Left lung (tissue), 10 donors: ENCODE results near the gene MYO15B. TPM values are rescaled to one million over a fixed set of nuclear protein-coding genes. Genes with fewer than 3 reads are reported as not detected.

ENCODE experiments used
- ATAC-seq: fragments of 200-7000 bp; cut with Tn5 transposase; one replicate; pipeline ENCODE4 v1.9.1; 2020; ENCODE audit warnings: moderate library complexity
- DNase-seq, 4 donors: peaks; one replicate each; pipeline ENCODE4 v3.0.0-alpha.2; 2013 to 2020
- H3K27ac ChIP-seq, 2 donors: fragments of 200-600 bp; sonication (generic) in 1 of 2; one replicate each; pipeline versions ENCODE4 v1.5.0 to v1.8.0; 2020 to 2021
- H3K27me3 ChIP-seq, 2 donors: fragments of 200-600 bp; sonication (generic) in 1 of 2; one replicate each; pipeline versions ENCODE4 v1.5.0 to v1.8.0; 2020 to 2021
- H3K36me3 ChIP-seq, 2 donors: fragments of 200-600 bp; sonication (generic) in 1 of 2; one replicate each; pipeline versions ENCODE4 v1.5.0 to v1.8.0; 2020 to 2021
- H3K4me1 ChIP-seq, 2 donors: fragments of 200-600 bp; one replicate each; pipeline ENCODE4 v1.8.0; 2021
- H3K4me3 ChIP-seq, 2 donors: fragments of 200-600 bp; sonication (generic) in 1 of 2; one replicate each; pipeline versions ENCODE4 v1.5.0 to v1.8.0; 2020 to 2021; ENCODE audit warnings: mild to moderate bottlenecking in 1 of 2
- H3K9me3 ChIP-seq, 2 donors: fragments of 200-600 bp; sonication (generic) in 1 of 2; one replicate each; pipeline versions ENCODE4 v1.5.0 to v1.8.0; 2020 to 2021
- intact Hi-C, 2 donors: fragments of 100-400 bp; cut with DNase I; formaldehyde crosslinking; loops; one replicate each; pipeline versions ENCODE4 v1.11.2 to v1.14.2; 2022
- polyA plus RNA-seq, 6 donors: library from polyadenylated mRNA; unstranded; fragments of 120-200 nt; gene quantifications; one replicate each; pipeline ENCODE4 v1.2.1, GENCODE V29; 2013; ENCODE audit not compliant: insufficient read length in 6 of 6
- total RNA-seq, 2 donors: library from RNA; stranded (reverse); fragmentation: NEBNext Ultra II Directional; extraction: Animal tissue kit (Norgen Biotek cat#: 25700); gene quantifications; one replicate each; pipeline ENCODE4 v1.2.1, GENCODE V29; 2021
- TF ChIP-seq, protein P1 (sequence below), 2 donors: fragments of 200-600 bp; sonication (generic) in 1 of 2; IDR thresholded peaks; one replicate each; pipeline versions ENCODE4 v1.5.0 to v1.8.0; 2021; ENCODE audit warnings: antibody characterized with exemption in 2 of 2
- donor health status: DM: no; HTN: yes; CAD: no.
- donor health status: DM: no; HTN: no; CAD: no.

Gene MYO15B
- total and polyA plus RNA-seq, 8 donors, result 125 to 350 (median 227) TPM

DNA sequence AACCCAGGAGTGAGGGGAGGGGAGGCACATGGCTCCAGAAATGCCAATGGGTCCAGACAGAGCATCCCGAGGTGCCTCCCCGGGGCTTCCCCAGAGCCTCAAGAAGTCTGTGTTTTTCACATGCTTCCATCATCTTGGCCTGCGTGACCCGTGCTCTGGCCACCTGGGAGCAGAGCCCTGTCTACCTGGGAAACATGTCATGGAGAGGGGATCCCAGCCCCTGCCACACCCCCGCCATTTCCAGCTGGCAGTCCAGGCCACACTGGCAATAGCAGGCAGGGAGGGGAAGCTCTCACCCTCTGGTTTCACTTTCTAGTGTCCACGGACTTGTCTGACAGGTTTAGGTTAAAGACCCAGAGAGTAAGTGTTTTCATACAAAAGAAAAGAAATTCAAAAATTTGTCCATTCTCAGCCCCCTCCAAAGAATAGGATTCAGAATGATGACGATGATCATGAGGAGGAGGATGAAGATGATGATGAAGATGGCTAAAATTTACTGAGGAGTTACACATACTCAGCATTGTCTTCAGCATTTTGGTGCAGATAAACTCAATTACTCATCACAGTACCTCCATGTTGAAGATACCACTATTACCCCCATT, 54.7 kb downstream of the MYO15B start:
- Histone ChIP-seq H3K36me3 (no peaks in the 10 kb centered on the region), H3K4me3 (no peak overlapping the region), H3K27me3 (no peaks in the 10 kb centered on the region), H3K27ac (peak overlapping the region; percentile 45 to 65), H3K4me1 (peaks cover 3 to 22% of the 10 kb centered on the region in 2 donors), H3K9me3 (no peaks in the 10 kb centered on the region)
- ATAC-seq, result peak; percentile 25
- intact Hi-C loops, result no loop called here
- DNase-seq, result peak in 2 of 4 donors; percentile 55 to 68
- TF ChIP-seq, protein P1, sequence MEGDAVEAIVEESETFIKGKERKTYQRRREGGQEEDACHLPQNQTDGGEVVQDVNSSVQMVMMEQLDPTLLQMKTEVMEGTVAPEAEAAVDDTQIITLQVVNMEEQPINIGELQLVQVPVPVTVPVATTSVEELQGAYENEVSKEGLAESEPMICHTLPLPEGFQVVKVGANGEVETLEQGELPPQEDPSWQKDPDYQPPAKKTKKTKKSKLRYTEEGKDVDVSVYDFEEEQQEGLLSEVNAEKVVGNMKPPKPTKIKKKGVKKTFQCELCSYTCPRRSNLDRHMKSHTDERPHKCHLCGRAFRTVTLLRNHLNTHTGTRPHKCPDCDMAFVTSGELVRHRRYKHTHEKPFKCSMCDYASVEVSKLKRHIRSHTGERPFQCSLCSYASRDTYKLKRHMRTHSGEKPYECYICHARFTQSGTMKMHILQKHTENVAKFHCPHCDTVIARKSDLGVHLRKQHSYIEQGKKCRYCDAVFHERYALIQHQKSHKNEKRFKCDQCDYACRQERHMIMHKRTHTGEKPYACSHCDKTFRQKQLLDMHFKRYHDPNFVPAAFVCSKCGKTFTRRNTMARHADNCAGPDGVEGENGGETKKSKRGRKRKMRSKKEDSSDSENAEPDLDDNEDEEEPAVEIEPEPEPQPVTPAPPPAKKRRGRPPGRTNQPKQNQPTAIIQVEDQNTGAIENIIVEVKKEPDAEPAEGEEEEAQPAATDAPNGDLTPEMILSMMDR (IDR thresholded peaks at IDR 0.05), result no peak

DNA sequence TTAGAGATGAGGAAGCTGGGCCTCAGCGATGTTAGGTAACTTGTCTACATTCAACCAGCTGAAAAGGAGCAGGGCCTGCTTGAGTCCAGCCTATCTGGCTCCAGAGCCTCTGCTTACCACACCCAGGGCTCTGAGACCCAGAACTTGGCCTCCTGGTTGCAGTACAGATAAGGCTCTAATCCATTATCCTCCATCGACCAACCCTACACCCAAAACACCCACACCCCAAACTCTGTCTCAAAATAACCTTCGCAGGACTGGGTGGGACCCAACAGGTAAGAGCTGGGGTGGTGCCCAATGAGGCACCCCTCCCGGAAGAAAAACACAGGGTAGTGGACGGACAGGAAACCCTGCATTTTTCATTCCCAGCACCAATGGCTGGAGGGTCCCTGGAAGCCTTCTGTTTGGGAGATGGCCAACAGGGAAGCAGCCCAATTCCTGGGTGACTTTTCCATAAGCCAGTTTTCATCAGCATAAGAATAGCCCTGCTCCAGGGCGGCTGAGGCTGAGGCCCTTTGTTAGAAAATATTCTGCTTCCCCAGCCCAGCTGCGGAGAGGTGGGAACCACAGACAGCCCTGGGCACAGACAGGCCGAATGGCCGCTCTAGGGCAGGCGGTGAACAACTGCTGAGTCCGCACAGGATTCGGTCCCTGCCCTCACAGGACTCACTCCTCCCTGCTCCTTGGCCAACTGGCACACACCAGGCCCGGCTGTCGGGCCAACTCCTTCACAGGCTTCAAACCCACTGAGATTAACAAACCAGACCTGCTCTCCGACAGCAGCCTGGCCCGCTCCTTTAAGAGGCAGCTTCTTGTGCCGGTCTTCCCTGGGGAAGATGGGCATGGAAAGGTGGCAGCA, 55.4 kb downstream of the MYO15B start:
- Histone ChIP-seq H3K36me3 (peaks cover 0 to 2% of the 10 kb centered on the region in 2 donors), H3K9me3 (no peaks in the 10 kb centered on the region), H3K4me3 (no peak overlapping the region), H3K27me3 (no peaks in the 10 kb centered on the region), H3K27ac (peak overlapping the region; percentile 45 to 65), H3K4me1 (peaks cover 3 to 18% of the 10 kb centered on the region in 2 donors)
- TF ChIP-seq, protein P1 (IDR thresholded peaks at IDR 0.05), result no peak
- intact Hi-C loops, result no loop called here
- DNase-seq (no peak), ATAC-seq (no peak)

DNA sequence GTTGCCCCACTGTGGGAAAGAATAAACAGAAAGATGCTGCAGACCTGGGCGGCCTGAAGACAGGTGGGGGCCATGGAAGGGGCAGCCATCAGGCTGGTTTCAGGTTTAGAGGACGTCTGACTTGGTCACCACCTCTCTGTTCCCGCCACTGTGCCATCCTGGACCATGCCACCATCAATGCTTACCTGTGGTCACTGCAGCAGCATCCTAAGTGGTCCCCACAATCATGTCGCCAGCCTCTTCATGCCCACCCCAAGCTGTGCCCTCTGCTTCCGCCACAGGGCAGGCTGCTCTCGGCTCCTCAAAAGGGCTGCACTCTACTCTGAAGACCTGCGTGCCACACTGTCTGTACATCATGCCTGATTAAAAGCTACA, 56.0 kb downstream of the MYO15B start:
- Histone ChIP-seq H3K4me1 (peaks cover 3 to 18% of the 10 kb centered on the region in 2 donors), H3K9me3 (no peaks in the 10 kb centered on the region), H3K27me3 (no peaks in the 10 kb centered on the region), H3K36me3 (peaks cover 0 to 8% of the 10 kb centered on the region in 2 donors), H3K27ac (no peak overlapping the region), H3K4me3 (no peak overlapping the region)
- DNase-seq (no peak), ATAC-seq (no peak)
- TF ChIP-seq, protein P1 (IDR thresholded peaks at IDR 0.05), result no peak
- intact Hi-C loops, result no loop called here

DNA sequence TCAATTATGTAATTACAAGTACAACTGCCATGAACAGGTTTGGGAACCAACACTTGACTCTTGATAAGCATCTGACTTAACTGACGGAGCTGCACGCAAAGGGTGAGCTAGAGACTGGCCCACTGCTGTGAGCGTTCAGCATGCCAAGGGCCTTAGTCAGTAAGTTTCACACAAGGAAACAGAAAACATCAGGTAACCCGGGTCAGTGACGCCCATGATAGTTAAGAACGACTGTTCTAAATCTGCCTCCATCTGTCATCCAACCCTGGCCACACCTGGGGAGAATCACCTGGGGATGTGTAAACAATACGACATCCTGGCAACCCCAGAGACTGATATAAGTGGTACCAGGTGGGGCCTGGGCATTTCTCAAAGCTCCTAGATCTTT, 57.9 kb downstream of the MYO15B start:
- H3K27ac ChIP-seq, result peak overlapping the region; percentile 87 to 89

More for the DNA sequence above, 57.9 kb downstream of the MYO15B start:
- Histone ChIP-seq H3K4me3 (no peak overlapping the region), H3K9me3 (no peaks in the 10 kb centered on the region), H3K36me3 (peaks cover 0 to 27% of the 10 kb centered on the region in 2 donors), H3K4me1 (peaks cover 3 to 18% of the 10 kb centered on the region in 2 donors), H3K27me3 (no peaks in the 10 kb centered on the region)
- peak in 2 of 4 donors; percentile 80 to 82 for DNase-seq
- TF ChIP-seq, protein P1 (IDR thresholded peaks at IDR 0.05), result no peak
- ATAC-seq, result peak; percentile 87
- intact Hi-C loops, result no loop called here
